ENCODE data around the gene PINK1. TPM values are rescaled to one million over a fixed set of nuclear protein-coding genes. Genes with fewer than 3 reads are reported as not detected.

Gene PINK1
- total RNA-seq, 1 donor from 2014 or later, result 4.7 TPM

GRCh38 chr1:20680269-20680668 lies 47.0 kb downstream of the PINK1 start:
- H3K27me3 Mint-ChIP-seq (ENCODE audit: low read depth), result peaks cover 51% of the 10 kb centered on the region
- peaks cover 12% of the 10 kb centered on the region for H3K4me1 Mint-ChIP-seq (ENCODE audit: low read depth)
- intact Hi-C loops (cut with micrococcal nuclease), result no loop called here
- H3K27ac Mint-ChIP-seq, result no peak overlapping the region
- no peak overlapping the region for H3K4me3 Mint-ChIP-seq (ENCODE audit: low read depth)
- DNase-seq (ENCODE audit: low spot score), result no peak
- H3K36me3 Mint-ChIP-seq (ENCODE audit: low read depth), result peaks cover 3% of the 10 kb centered on the region
- H3K9me3 Mint-ChIP-seq, result peaks cover 15% of the 10 kb centered on the region

GRCh38 chr1:20681999-20682398 lies 48.7 kb downstream of the PINK1 start:
- no peak overlapping the region for H3K4me3 Mint-ChIP-seq (ENCODE audit: low read depth)
- H3K27me3 Mint-ChIP-seq (ENCODE audit: low read depth), result peaks cover 50% of the 10 kb centered on the region
- intact Hi-C loops (cut with micrococcal nuclease), result no loop called here
- H3K27ac Mint-ChIP-seq, result no peak overlapping the region
- peaks cover 3% of the 10 kb centered on the region for H3K36me3 Mint-ChIP-seq (ENCODE audit: low read depth)
- peaks cover 15% of the 10 kb centered on the region for H3K9me3 Mint-ChIP-seq
- DNase-seq (ENCODE audit: low spot score), result no peak
- peaks cover 12% of the 10 kb centered on the region for H3K4me1 Mint-ChIP-seq (ENCODE audit: low read depth)

GRCh38 chr1:20682571-20683236 lies 49.4 kb downstream of the PINK1 start:
- H3K27me3 Mint-ChIP-seq (ENCODE audit: low read depth), result peaks cover 49% of the 10 kb centered on the region
- DNase-seq (ENCODE audit: low spot score), result no peak
- H3K27ac Mint-ChIP-seq, result no peak overlapping the region
- H3K36me3 Mint-ChIP-seq (ENCODE audit: low read depth), result peaks cover 3% of the 10 kb centered on the region
- no peak overlapping the region for H3K4me3 Mint-ChIP-seq (ENCODE audit: low read depth)
- intact Hi-C loops (cut with micrococcal nuclease), result no loop called here
- H3K9me3 Mint-ChIP-seq, result peaks cover 8% of the 10 kb centered on the region
- peaks cover 12% of the 10 kb centered on the region for H3K4me1 Mint-ChIP-seq (ENCODE audit: low read depth)

GRCh38 chr1:20683614-20684013 lies 50.4 kb downstream of the PINK1 start:
- no peaks in the 10 kb centered on the region for H3K36me3 Mint-ChIP-seq (ENCODE audit: low read depth)
- H3K4me1 Mint-ChIP-seq (ENCODE audit: low read depth), result peaks cover 5% of the 10 kb centered on the region
- DNase-seq (ENCODE audit: low spot score), result no peak
- no peak overlapping the region for H3K27ac Mint-ChIP-seq
- peaks cover 43% of the 10 kb centered on the region for H3K27me3 Mint-ChIP-seq (ENCODE audit: low read depth)
- intact Hi-C loops (cut with micrococcal nuclease), result no loop called here
- peaks cover 1% of the 10 kb centered on the region for H3K9me3 Mint-ChIP-seq
- H3K4me3 Mint-ChIP-seq (ENCODE audit: low read depth), result no peak overlapping the region

- H3K27me3 Mint-ChIP-seq (ENCODE audit: low read depth), result peaks cover 39% of the 10 kb centered on the region
- H3K27ac Mint-ChIP-seq, result no peak overlapping the region
- H3K4me1 Mint-ChIP-seq (ENCODE audit: low read depth), result peaks cover 2% of the 10 kb centered on the region
- H3K4me3 Mint-ChIP-seq (ENCODE audit: low read depth), result no peak overlapping the region
- no peak for DNase-seq (ENCODE audit: low spot score)
- intact Hi-C loops (cut with micrococcal nuclease), result no loop called here
- H3K36me3 Mint-ChIP-seq (ENCODE audit: low read depth), result no peaks in the 10 kb centered on the region
- H3K9me3 Mint-ChIP-seq, result no peaks in the 10 kb centered on the region
Measured at GRCh38 chr1:20684050-20684620, 50.9 kb downstream of the PINK1 start.

- Mint-ChIP-seq H3K9me3 (no peaks in the 10 kb centered on the region), H3K4me1 (ENCODE audit: low read depth) (peaks cover 2% of the 10 kb centered on the region), H3K27ac (no peak overlapping the region), H3K27me3 (ENCODE audit: low read depth) (peaks cover 36% of the 10 kb centered on the region), H3K4me3 (ENCODE audit: low read depth) (no peak overlapping the region), H3K36me3 (ENCODE audit: low read depth) (no peaks in the 10 kb centered on the region)
- intact Hi-C loops (cut with micrococcal nuclease), result no loop called here
- DNase-seq (ENCODE audit: low spot score), result no peak
Measured at GRCh38 chr1:20684651-20685050, 51.4 kb downstream of the PINK1 start.

GRCh38 chr1:20685099-20685662 lies 51.9 kb downstream of the PINK1 start:
- intact Hi-C loops (cut with micrococcal nuclease), result no loop called here

GRCh38 chr1:20685741-20686140 lies 52.5 kb downstream of the PINK1 start:
- intact Hi-C loops (cut with micrococcal nuclease), result no loop called here
- H3K4me1 Mint-ChIP-seq (ENCODE audit: low read depth), result peaks cover 2% of the 10 kb centered on the region
- H3K9me3 Mint-ChIP-seq, result no peaks in the 10 kb centered on the region
- no peak for DNase-seq (ENCODE audit: low spot score)
- no peak overlapping the region for H3K4me3 Mint-ChIP-seq (ENCODE audit: low read depth)
- H3K27ac Mint-ChIP-seq, result no peak overlapping the region
- no peaks in the 10 kb centered on the region for H3K36me3 Mint-ChIP-seq (ENCODE audit: low read depth)
- peaks cover 27% of the 10 kb centered on the region for H3K27me3 Mint-ChIP-seq (ENCODE audit: low read depth)

More at GRCh38 chr1:20685099-20685662, 51.9 kb downstream of the PINK1 start:
- H3K4me3 Mint-ChIP-seq (ENCODE audit: low read depth), result no peak overlapping the region
- H3K36me3 Mint-ChIP-seq (ENCODE audit: low read depth), result no peaks in the 10 kb centered on the region
- peaks cover 32% of the 10 kb centered on the region for H3K27me3 Mint-ChIP-seq (ENCODE audit: low read depth)
- H3K4me1 Mint-ChIP-seq (ENCODE audit: low read depth), result peaks cover 2% of the 10 kb centered on the region
- H3K9me3 Mint-ChIP-seq, result no peaks in the 10 kb centered on the region
- H3K27ac Mint-ChIP-seq, result no peak overlapping the region
- DNase-seq (ENCODE audit: low spot score), result no peak

GRCh38 chr1:20686883-20687725 lies 53.8 kb downstream of the PINK1 start:
- DNase-seq (ENCODE audit: low spot score), result no peak
- Mint-ChIP-seq H3K36me3 (ENCODE audit: low read depth) (no peaks in the 10 kb centered on the region), H3K4me1 (ENCODE audit: low read depth) (peaks cover 2% of the 10 kb centered on the region), H3K27me3 (ENCODE audit: low read depth) (peaks cover 22% of the 10 kb centered on the region), H3K9me3 (no peaks in the 10 kb centered on the region), H3K27ac (no peak overlapping the region), H3K4me3 (ENCODE audit: low read depth) (no peak overlapping the region)
- intact Hi-C loops (cut with micrococcal nuclease), result no loop called here

GRCh38 chr1:20689645-20690056 lies 56.4 kb downstream of the PINK1 start:
- intact Hi-C loops (cut with micrococcal nuclease), result no loop called here
- no peak overlapping the region for H3K27ac Mint-ChIP-seq
- peaks cover 6% of the 10 kb centered on the region for H3K27me3 Mint-ChIP-seq (ENCODE audit: low read depth)
- no peaks in the 10 kb centered on the region for H3K36me3 Mint-ChIP-seq (ENCODE audit: low read depth)
- no peaks in the 10 kb centered on the region for H3K9me3 Mint-ChIP-seq
- H3K4me1 Mint-ChIP-seq (ENCODE audit: low read depth), result no peaks in the 10 kb centered on the region
- DNase-seq (ENCODE audit: low spot score), result no peak
- H3K4me3 Mint-ChIP-seq (ENCODE audit: low read depth), result no peak overlapping the region

GRCh38 chr1:20691872-20692271 lies 58.6 kb downstream of the PINK1 start:
- Mint-ChIP-seq H3K27ac (no peak overlapping the region), H3K27me3 (ENCODE audit: low read depth) (peaks cover 3% of the 10 kb centered on the region), H3K4me3 (ENCODE audit: low read depth) (no peak overlapping the region), H3K36me3 (ENCODE audit: low read depth) (no peaks in the 10 kb centered on the region), H3K4me1 (ENCODE audit: low read depth) (peaks cover 4% of the 10 kb centered on the region), H3K9me3 (no peaks in the 10 kb centered on the region)
- intact Hi-C loops (cut with micrococcal nuclease), result no loop called here
- DNase-seq (ENCODE audit: low spot score), result no peak

GRCh38 chr1:20693623-20694022 lies 60.4 kb downstream of the PINK1 start:
- no peak overlapping the region for H3K27ac Mint-ChIP-seq
- no peak for DNase-seq (ENCODE audit: low spot score)
- peaks cover 6% of the 10 kb centered on the region for H3K4me1 Mint-ChIP-seq (ENCODE audit: low read depth)
- peaks cover 3% of the 10 kb centered on the region for H3K27me3 Mint-ChIP-seq (ENCODE audit: low read depth)
- intact Hi-C loops (cut with micrococcal nuclease), result no loop called here
- H3K4me3 Mint-ChIP-seq (ENCODE audit: low read depth), result no peak overlapping the region
- H3K36me3 Mint-ChIP-seq (ENCODE audit: low read depth), result no peaks in the 10 kb centered on the region
- H3K9me3 Mint-ChIP-seq, result no peaks in the 10 kb centered on the region

- peaks cover 6% of the 10 kb centered on the region for H3K4me1 Mint-ChIP-seq (ENCODE audit: low read depth)
- H3K9me3 Mint-ChIP-seq, result no peaks in the 10 kb centered on the region
- peaks cover 3% of the 10 kb centered on the region for H3K27me3 Mint-ChIP-seq (ENCODE audit: low read depth)
- intact Hi-C loops (cut with micrococcal nuclease), result no loop called here
- H3K36me3 Mint-ChIP-seq (ENCODE audit: low read depth), result no peaks in the 10 kb centered on the region
- H3K27ac Mint-ChIP-seq, result no peak overlapping the region
- H3K4me3 Mint-ChIP-seq (ENCODE audit: low read depth), result peak overlapping the region; percentile 82
- DNase-seq (ENCODE audit: low spot score), result no peak
Measured at GRCh38 chr1:20695515-20695914, 62.3 kb downstream of the PINK1 start.

All from activated T-helper 2 cell treated with anti-CD3 and anti-CD28 coated beads, Interferon-gamma antibody, Interleukin-2, Interleukin-4, amounts not matched to agents 10 μg/mL and 5 μg/mL and 100 μg/mL, durations not matched to agents 14 hours and 24 hours and 36 hours (primary cell).